ENCODE data around the gene SIPA1.
"Not testable (repeated sequence)": the region's sequence is repeated elsewhere in the genome, so short reads cannot be mapped to it uniquely, and the experiment has no call there.

SIPA1 gene

DNA sequence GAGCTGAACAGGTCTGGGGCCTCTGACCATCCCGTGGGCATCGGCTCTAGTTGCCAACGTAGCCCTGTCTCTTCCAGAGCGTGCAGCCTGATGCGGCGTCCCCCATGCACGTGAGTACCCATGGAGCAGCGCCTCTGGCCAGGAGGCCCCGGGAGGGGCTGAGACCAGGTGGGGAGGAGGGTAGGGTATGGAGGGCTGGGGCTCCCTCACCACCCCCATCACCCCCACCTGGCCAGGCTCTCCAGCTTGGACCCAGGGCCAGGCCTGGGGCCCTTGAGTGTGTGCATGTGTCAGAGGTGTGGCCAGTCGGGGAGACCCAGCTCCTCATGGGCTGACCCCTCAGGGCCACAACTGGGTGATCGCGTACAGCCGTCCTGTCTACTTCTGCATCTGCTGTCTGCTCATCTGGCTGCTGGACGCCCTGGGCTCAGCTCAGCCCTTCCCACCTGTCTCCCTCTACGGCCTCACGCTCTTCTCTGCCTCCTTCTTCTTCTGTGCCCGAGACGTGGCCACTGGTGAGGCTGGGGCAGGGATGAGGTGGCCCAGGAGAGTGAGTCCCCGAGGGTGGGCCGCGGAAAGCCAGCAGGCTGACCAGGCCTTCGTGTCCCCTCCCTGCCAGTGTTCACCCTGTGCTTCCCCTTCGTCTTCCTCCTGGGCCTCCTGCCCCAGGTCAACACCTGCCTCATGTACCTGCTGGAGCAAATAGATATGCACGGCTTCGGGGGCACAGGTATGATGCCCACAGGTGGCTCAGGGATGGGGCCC lies 13.9 kb upstream of the SIPA1 start:
- DNase-seq (ENCODE audit: low read depth in 3 of 3, low spot score in 1 of 3), result no peak

DNA sequence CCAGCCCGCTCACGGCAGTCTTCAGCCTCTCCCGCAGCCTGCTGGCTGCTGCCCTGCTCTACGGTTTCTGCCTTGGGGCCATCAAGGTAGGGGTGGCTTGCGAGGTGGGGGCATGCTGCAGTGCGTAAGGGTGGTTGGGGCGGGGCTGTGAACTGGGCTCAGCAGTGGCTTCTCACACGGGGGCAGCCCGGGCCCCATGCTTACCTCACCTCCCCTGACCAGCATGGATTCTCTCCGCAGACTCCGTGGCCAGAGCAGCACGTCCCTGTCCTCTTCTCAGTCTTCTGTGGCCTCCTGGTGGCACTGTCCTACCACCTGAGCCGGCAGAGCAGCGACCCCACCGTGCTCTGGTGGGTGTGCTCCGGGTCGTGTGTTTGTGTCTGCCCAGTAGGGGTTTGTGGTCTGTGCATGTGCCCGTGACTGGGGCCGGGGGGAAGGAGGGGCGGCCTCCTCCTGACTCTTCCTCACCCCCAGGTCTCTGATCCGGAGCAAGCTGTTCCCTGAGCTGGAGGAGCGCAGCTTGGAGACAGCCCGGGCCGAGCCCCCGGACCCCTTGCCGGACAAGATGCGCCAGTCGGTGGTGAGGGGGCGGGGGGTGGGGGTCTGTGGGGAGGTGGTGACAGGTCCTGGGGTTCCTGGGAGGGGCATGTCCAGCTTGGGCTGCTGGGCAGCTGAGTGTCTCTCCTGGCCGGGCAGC lies 12.8 kb upstream of the SIPA1 start:
- no peak for DNase-seq (ENCODE audit: low read depth in 3 of 3, low spot score in 1 of 3)

DNA sequence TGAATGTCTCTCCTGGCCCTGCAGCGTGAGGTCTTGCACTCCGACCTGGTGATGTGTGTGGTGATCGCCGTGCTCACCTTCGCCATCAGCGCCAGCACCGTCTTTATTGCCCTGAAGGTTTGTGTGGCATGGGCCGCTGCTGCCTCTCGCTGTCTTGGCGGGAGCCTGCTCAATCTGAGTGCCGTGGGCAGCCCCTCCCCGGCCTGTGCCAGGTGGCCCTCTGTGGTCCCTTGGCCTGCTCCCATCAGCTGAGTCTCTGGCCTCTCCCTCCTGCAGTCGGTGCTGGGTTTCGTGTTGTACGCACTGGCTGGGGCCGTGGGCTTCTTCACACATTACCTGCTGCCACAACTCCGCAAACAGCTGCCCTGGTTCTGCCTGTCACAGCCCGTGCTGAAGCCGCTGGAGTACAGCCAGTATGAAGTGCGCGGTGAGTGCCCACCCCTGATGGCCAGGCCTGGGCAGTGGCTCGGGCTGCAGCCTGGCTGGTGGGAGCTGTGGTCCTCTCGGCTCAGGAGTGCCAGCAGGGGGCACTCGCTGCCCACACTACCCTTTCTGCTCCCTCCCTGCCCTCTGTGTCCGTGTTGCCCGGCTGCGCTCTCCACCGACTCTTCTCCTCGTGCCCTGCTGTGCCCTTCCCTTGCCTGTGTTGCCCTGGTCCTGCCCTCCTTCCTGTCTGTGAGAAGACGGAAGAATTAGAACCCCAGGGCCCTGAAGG lies 12.1 kb upstream of the SIPA1 start:
- DNase-seq (ENCODE audit: low read depth in 3 of 3, low spot score in 1 of 3), result peak in 1 of 3 donors; percentile 37

GRCh38 chr11:65627202-65627601 lies 10.7 kb upstream of the SIPA1 start:
- no peak for DNase-seq (ENCODE audit: low read depth in 3 of 3, low spot score in 1 of 3)

- DNase-seq (ENCODE audit: low read depth in 3 of 3, low spot score in 1 of 3), result no peak
Observed at GRCh38 chr11:65629579-65629978, 8.3 kb upstream of the SIPA1 start.

- DNase-seq (ENCODE audit: low read depth in 3 of 3, low spot score in 1 of 3), result no peak
Observed at GRCh38 chr11:65630215-65630614, 7.7 kb upstream of the SIPA1 start.

DNA sequence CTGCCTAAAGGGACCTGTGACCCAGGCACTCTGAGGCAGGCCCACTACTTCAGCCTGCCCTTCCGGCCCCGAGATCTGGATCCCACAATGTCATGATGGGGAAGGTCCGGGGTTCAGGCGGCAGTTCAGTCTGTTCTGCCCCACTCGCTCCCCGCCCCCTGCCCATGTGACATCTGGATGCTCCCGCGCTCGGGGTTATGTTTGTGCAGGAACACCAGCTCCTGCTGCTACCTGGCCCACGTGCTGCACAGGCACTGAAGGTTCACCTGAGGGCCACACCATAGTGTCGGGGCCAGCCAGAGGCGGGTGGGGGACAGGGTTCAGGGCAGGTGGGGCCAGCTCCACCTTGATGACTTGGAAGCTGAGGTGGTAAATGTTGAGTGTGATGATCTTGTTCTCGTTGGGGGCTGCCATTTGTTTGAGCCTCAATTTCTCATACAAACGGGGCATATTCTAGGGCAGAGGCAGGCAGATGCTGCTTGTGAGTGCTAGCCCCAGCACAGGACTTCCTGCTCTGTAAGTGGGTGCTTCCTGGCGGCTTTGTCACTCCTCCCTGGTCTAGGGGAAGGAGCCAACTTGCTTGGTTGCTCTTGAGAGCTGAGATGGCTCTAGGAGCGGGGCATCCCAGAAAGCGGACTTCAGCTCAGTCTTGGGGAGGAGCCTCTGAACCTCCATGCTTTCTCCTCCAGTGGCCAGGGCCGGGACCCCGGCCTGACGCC lies 4.4 kb upstream of the SIPA1 start:
- no peak for DNase-seq (ENCODE audit: low read depth in 3 of 3, low spot score in 1 of 3)

- DNase-seq (ENCODE audit: low read depth in 3 of 3, low spot score in 1 of 3), result no peak
Observed at GRCh38 chr11:65634109-65634436, 3.8 kb upstream of the SIPA1 start.

- DNase-seq (ENCODE audit: low read depth in 3 of 3, low spot score in 1 of 3), result no peak
Observed at GRCh38 chr11:65634440-65634839, 3.5 kb upstream of the SIPA1 start.

- no peak for DNase-seq (ENCODE audit: low read depth in 3 of 3, low spot score in 1 of 3)
Observed at GRCh38 chr11:65634905-65635731, 2.8 kb upstream of the SIPA1 start.

DNA sequence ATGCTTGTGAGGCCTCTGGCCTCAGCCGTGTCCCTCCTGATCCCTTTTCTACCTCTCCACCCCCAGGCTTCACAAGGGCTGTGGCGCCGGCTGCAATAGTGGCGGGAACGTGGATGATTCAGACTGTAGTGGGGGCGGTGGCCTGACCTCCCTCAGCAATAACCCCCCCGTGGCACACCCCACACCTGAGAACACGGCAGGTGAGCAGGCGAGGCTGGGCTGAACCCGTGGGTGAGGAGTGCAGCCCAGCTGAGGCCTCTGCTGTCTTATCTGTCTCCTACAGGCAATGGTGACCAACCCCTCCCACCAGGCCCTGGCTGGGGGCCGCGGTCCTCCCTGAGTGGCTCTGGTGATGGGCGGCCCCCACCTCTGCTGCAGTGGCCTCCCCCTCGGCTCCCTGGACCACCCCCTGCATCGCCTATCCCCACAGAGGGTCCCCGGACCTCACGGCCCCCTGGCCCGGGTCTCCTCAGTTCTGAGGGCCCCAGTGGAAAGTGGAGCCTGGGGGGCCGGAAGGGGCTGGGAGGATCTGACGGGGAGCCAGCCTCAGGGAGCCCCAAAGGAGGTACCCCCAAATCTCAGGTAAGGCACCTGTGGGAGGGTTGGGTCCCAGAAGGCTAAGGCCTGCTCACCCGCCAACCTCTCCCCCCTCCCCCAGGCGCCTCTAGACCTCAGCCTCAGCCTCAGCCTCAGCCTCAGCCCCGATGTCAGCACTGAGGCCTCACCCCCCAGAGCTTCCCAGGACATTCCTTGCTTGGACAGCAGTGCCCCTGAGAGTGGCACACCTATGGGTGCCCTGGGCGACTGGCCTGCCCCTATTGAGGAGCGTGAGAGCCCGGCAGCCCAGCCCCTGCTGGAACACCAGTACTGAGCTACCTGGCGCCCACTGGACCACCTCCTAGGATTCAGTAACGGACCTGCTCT lies 1.5 kb upstream of the SIPA1 start:
- DNase-seq (ENCODE audit: low read depth in 3 of 3, low spot score in 1 of 3), result no peak

- no peak for DNase-seq (ENCODE audit: low read depth in 3 of 3, low spot score in 1 of 3)
Observed at GRCh38 chr11:65637032-65637557, 806 bp upstream of the SIPA1 start.

GRCh38 chr11:65639228-65639597 lies 1.3 kb downstream of the SIPA1 start:
- not testable (repeated sequence) for DNase-seq (ENCODE audit: low read depth in 3 of 3, low spot score in 1 of 3)

DNA sequence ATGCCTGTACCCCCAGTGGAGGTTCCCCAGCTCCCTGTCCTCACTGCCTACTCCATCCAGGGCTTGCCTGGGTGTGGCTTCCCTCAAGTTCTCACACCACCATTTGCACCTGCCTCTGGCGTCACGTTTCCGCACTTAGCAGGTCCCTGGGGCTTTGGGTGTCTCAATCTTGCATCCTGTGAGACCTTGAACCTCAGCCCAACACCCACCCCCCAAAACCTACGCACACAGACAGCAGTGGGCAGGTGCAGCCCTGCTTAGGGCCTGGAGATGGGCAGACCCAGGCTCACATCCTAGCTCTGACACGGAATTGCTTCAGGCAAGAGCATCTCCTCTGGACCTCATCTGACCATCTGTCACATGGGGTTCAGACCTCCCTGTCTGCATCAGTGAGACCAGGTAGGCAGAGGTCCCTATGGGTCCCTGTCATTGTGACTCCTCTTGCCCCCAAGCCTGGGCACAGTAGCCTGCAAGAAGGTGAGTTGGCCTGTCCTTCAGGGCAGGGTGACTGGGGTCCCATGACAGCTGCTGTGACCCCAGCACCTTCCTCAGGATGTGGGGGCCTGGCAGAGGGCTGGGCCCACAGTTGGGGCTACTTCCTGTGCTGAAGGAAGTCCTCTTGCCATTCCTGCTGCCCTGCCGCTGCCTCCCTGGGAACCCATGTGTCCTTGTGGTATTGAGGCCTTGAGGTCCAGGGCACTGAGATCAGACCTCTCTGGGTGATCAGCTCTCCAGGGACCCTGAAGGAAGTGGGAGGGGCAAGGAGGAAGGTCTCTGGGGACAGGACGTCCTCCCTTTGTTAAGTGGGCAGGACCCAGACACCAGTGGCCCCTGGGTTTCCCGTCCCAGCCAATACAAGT lies 2.0 kb downstream of the SIPA1 start:
- DNase-seq (ENCODE audit: low read depth in 3 of 3, low spot score in 1 of 3), result peak in 1 of 3 donors; percentile 49

DNA sequence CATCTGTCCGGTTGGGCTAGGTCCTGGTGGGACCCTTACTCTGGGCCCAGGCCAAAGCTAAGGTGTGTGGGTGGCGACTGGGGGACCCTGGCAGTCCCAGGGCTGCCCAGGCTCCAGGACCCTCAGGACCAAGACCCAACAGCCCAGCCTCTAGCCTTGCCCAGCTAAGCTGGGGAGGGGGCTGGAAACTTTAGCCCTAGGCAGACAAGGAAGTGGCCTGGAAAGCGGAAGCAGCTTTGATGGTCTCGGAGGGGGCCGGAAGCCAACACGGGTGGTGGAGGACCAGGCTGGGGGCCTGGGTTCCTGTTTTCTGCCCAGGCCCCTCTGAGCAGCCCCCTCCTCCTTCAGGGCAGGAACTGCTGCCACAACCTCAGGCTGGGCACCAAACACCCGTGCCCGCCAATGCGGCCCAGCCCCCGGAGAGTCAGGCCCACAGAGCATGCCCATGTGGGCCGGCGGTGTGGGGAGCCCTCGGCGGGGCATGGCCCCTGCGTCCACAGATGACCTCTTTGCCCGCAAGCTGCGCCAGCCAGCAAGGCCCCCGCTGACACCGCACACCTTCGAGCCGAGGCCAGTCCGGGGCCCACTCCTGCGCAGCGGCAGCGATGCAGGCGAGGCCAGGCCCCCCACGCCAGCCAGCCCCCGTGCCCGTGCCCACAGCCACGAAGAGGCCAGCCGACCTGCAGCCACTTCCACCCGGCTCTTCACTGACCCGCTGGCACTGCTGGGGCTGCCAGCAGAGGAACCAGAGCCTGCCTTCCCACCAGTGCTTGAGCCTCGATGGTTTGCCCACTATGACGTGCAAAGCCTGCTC lies 2.8 kb downstream of the SIPA1 start:
- no peak for DNase-seq (ENCODE audit: low read depth in 3 of 3, low spot score in 1 of 3)

DNA sequence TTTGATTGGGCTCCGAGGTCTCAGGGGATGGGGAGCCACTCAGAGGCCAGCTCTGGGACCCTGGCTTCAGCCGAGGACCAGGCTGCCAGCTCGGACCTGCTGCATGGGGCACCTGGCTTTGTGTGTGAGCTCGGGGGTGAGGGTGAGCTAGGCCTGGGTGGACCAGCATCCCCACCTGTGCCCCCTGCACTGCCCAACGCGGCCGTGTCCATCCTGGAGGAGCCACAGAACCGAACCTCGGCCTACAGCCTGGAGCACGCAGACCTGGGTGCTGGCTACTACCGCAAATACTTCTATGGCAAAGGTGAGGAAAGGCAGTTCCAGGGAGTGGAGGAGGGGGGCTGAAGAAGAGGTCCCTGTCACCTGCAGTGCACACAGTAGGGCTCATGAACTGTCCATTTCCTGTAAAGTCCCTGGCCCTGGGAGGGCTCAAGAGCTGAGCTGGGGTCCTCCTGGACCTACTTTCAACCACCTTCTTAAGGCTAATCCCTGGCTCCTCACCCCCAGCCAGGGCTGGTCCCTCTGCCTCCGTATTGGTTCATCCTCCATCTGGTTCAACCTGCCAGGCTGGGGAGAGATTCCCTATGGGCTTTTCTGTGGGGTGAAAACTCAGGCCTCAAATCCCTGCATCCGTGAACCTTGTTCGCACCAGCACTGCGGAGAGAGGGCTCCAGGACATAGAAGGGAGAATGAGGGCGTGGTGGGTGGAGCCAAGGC lies 3.6 kb downstream of the SIPA1 start:
- DNase-seq (ENCODE audit: low read depth in 3 of 3, low spot score in 1 of 3), result no peak

All from stimulated activated CD4-positive, alpha-beta T cell treated with anti-CD3 and anti-CD28 coated beads, TNF-alpha, amount 100 ng/mL, for 1 hour (primary cell).